HepG2 (cell line): Measurements from ENCODE around the gene SMTNL1. TPM values are rescaled to one million over a fixed set of nuclear protein-coding genes. Genes with fewer than 3 reads are reported as not detected.

Experiments
- ETV5 ChIP-seq: IDR thresholded peaks from 2 replicates; pipeline ENCODE4 v1.6.1; 2018; ENCODE audit warnings: missing biosample characterization, missing genetic modification reagents, inconsistent platforms, borderline replicate concordance
- GATAD1 ChIP-seq: IDR thresholded peaks from 2 replicates; pipeline ENCODE4 v1.6.1; 2016; ENCODE audit warnings: missing genetic modification reagents, missing compliant biosample characterization
- GFI1 ChIP-seq: sonication (generic); formaldehyde crosslinking; IDR thresholded peaks from 2 replicates; pipeline ENCODE4 v1.5.0; 2020; ENCODE audit warnings: missing genetic modification reagents, mild to moderate bottlenecking, borderline replicate concordance
- KLF12 ChIP-seq: sonication (generic); formaldehyde crosslinking; IDR thresholded peaks from 2 replicates; pipeline ENCODE4 v1.4.0; 2020; ENCODE audit warnings: missing genetic modification reagents, borderline replicate concordance
- MIER3 ChIP-seq: IDR thresholded peaks from 2 replicates; pipeline ENCODE4 v1.6.1; 2016; ENCODE audit warnings: missing compliant biosample characterization, borderline replicate concordance
- NR2F1 ChIP-seq, 2 experiments: fragments of 450-650 bp in 1 of 2; formaldehyde crosslinking in 1 of 2; IDR thresholded peaks; 2 replicates each; pipeline versions ENCODE4 v1.5.0 to v1.6.1; 2016 to 2020; ENCODE audit warnings: mild to moderate bottlenecking in 1 of 2, missing compliant biosample characterization in 1 of 2, missing genetic modification reagents in 1 of 2, moderate library complexity in 1 of 2
- RARA ChIP-seq: IDR thresholded peaks from 2 replicates; pipeline ENCODE4 v1.6.1; 2016; ENCODE audit warnings: missing genetic modification reagents, missing compliant biosample characterization
- RXRA ChIP-seq: sonication (generic); formaldehyde crosslinking; IDR thresholded peaks from 2 replicates; pipeline ENCODE4 v1.5.1; 2020; ENCODE audit warnings: missing genetic modification reagents
- SRSF1 ChIP-seq: fragments of 200-400 bp; formaldehyde crosslinking; optimal IDR thresholded peaks from 2 replicates; pipeline ENCODE3; 2017; ENCODE audit warnings: mild to moderate bottlenecking, low read depth, low read length, moderate library complexity
- TMF1 ChIP-seq: sonication (generic); formaldehyde crosslinking; IDR thresholded peaks from 2 replicates; pipeline ENCODE4 v1.8.1; 2022; ENCODE audit warnings: low read depth, missing genetic modification reagents
- ZBTB34 ChIP-seq: sonication (generic); formaldehyde crosslinking; IDR thresholded peaks from 2 replicates; pipeline ENCODE4 v1.8.0; 2022; ENCODE audit warnings: mild to moderate bottlenecking, missing genetic modification reagents
- ZFX ChIP-seq: sonication (generic); formaldehyde crosslinking; IDR thresholded peaks from 2 replicates; pipeline ENCODE4 v1.4.0; 2020; ENCODE audit warnings: mild to moderate bottlenecking, low read depth, missing genetic modification reagents, moderate library complexity
- ZNF367 ChIP-seq: sonication (generic); formaldehyde crosslinking; IDR thresholded peaks from 2 replicates; pipeline ENCODE4 v1.4.0; 2020; ENCODE audit warnings: missing genetic modification reagents, borderline replicate concordance
- ZSCAN30 ChIP-seq: sonication (generic); formaldehyde crosslinking; IDR thresholded peaks from 2 replicates; pipeline ENCODE4 v1.5.0; 2020; ENCODE audit warnings: mild to moderate bottlenecking, missing genetic modification reagents
- polyA plus RNA-seq, 8 experiments: library from polyadenylated mRNA; depleted of rRNA in 3 of 8; stranded (reverse) in 7 of 8; unstranded in 1 of 8; fragments of >200 nt; fragmentation: Illumina TruSeq in 4 of 8; extraction: Trizol in 4 of 8; gene quantifications; 2 replicates each; pipeline versions ENCODE4 v1.2.1 to v1.2.3, GENCODE V29; 2011 to 2016; ENCODE audit warnings: low read depth in 4 of 8, missing spikeins in 1 of 8, mixed read lengths in 1 of 8; ENCODE audit not compliant: insufficient read depth in 1 of 8
- total RNA-seq, 5 experiments: library from RNA; depleted of rRNA; stranded (reverse); fragments of >200 nt; fragmentation: Illumina TruSeq; extraction: Trizol; gene quantifications; 2 replicates each; pipeline ENCODE4 v1.2.3, GENCODE V29; 2016; ENCODE audit warnings: low read depth in 1 of 5
- TF ChIP-seq, protein P1 (sequence below), 2 experiments: fragments of 450-650 bp in 1 of 2; sonication (generic) in 1 of 2; formaldehyde crosslinking in 1 of 2; IDR thresholded peaks; 2 replicates each; pipeline versions ENCODE4 v1.6.1 to v1.8.0; 2016 to 2022; ENCODE audit warnings: antibody characterized with exemption in 1 of 2, mild to moderate bottlenecking in 1 of 2, missing genetic modification reagents in 1 of 2
- TF ChIP-seq, protein P2 (sequence below): sonication (generic); formaldehyde crosslinking; IDR thresholded peaks from 2 replicates; pipeline ENCODE4 v1.8.0; 2023; ENCODE audit warnings: mild to moderate bottlenecking, missing genetic modification reagents

The SMTNL1 gene
- total and polyA plus RNA-seq, 2 of the 13 experiments (the other 11 are each of a cell fraction or from before 2014, with no cell fraction given) = 0.04 TPM; not detected in 1

GRCh38 chr11:57497303-57498247 lies 39.8 kb upstream of the SMTNL1 start (continued):
- TF ChIP-seq ETV5 (CRISPR knock-in tag) = peak; percentile 16; the same call in 1 of the 2 replicates
- TF ChIP-seq KLF12 (CRISPR knock-in tag) = no peak
- peak; percentile 95 for TF ChIP-seq RXRA (CRISPR knock-in tag)
- TF ChIP-seq, protein P1, sequence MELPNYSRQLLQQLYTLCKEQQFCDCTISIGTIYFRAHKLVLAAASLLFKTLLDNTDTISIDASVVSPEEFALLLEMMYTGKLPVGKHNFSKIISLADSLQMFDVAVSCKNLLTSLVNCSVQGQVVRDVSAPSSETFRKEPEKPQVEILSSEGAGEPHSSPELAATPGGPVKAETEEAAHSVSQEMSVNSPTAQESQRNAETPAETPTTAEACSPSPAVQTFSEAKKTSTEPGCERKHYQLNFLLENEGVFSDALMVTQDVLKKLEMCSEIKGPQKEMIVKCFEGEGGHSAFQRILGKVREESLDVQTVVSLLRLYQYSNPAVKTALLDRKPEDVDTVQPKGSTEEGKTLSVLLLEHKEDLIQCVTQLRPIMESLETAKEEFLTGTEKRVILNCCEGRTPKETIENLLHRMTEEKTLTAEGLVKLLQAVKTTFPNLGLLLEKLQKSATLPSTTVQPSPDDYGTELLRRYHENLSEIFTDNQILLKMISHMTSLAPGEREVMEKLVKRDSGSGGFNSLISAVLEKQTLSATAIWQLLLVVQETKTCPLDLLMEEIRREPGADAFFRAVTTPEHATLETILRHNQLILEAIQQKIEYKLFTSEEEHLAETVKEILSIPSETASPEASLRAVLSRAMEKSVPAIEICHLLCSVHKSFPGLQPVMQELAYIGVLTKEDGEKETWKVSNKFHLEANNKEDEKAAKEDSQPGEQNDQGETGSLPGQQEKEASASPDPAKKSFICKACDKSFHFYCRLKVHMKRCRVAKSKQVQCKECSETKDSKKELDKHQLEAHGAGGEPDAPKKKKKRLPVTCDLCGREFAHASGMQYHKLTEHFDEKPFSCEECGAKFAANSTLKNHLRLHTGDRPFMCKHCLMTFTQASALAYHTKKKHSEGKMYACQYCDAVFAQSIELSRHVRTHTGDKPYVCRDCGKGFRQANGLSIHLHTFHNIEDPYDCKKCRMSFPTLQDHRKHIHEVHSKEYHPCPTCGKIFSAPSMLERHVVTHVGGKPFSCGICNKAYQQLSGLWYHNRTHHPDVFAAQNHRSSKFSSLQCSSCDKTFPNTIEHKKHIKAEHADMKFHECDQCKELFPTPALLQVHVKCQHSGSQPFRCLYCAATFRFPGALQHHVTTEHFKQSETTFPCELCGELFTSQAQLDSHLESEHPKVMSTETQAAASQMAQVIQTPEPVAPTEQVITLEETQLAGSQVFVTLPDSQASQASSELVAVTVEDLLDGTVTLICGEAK (IDR thresholded peaks at IDR 0.05) = no peak
- TF ChIP-seq, protein P1 (CRISPR knock-in tag; IDR thresholded peaks at IDR 0.05) = 0 out of 2 replicates have a peak, but pooled peaks have one; percentile 10
- no peak for TF ChIP-seq SRSF1
- peak; percentile 63 to 85 for TF ChIP-seq NR2F1 (CRISPR knock-in tag; IDR thresholded peaks at IDR 0.05)
- peak; percentile 70 for TF ChIP-seq GFI1
- TF ChIP-seq, protein P2, sequence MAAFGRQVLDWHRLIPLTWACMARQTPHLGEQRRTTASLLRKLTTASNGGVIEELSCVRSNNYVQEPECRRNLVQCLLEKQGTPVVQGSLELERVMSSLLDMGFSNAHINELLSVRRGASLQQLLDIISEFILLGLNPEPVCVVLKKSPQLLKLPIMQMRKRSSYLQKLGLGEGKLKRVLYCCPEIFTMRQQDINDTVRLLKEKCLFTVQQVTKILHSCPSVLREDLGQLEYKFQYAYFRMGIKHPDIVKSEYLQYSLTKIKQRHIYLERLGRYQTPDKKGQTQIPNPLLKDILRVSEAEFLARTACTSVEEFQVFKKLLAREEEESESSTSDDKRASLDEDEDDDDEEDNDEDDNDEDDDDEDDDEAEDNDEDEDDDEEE = no peak
- 0 out of 2 replicates have a peak, but pooled peaks have one; percentile 25 for TF ChIP-seq TMF1 (CRISPR knock-in tag)
- no peak for TF ChIP-seq ZSCAN30 (CRISPR knock-in tag)
- TF ChIP-seq ZNF367 (CRISPR knock-in tag) = no peak
- peak; percentile 17; the same call in 1 of the 2 replicates for TF ChIP-seq ZFX (CRISPR knock-in tag)
- TF ChIP-seq RARA (CRISPR knock-in tag) = peak; percentile 85
- peak; percentile 28; the same call in 1 of the 2 replicates for TF ChIP-seq MIER3 (CRISPR knock-in tag)
- no peak for TF ChIP-seq GATAD1 (CRISPR knock-in tag)
- TF ChIP-seq ZBTB34 (CRISPR knock-in tag) = peak; percentile 87; the same call in 1 of the 2 replicates
